Fibroblast of lung (primary cell): Measurements from ENCODE around the gene MB21D2.

ENCODE experiments used
- EZH2 ChIP-seq: IDR thresholded peaks from 2 replicates; pipeline ENCODE4 v1.5.1; 2012; ENCODE audit warnings: low read length, control low read depth, mild to moderate bottlenecking; ENCODE audit errors: missing control alignments
- TF ChIP-seq, protein P1 (sequence below), 2 donors: IDR thresholded peaks in 1 of 2; conservative IDR thresholded peaks in 1 of 2; 1 replicate in 1 of 2; 2 replicates in 1 of 2; pipeline ENCODE4 v1.5.1; 2011 to 2012; ENCODE audit warnings: low read length in 2 of 2, control low read depth in 1 of 2, inconsistent platforms in 1 of 2, low read depth in 1 of 2, mild to moderate bottlenecking in 1 of 2

DNA sequence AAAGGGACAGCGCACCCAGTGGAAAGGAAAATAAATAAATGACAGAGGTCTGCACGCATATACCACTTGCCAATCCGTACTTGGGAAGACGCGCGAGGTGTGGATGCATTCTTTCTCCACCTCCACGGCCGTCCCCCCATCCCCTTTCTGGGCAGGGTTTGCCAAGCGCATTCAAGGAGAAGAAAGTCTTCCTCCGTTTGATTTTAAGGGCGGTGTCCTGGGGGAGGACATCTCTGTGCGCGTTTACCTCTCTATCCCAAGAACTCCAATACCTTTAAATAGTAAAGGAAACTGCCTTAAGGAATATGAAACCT is 576 bp upstream of the MB21D2 start:
- TF ChIP-seq, protein P1, sequence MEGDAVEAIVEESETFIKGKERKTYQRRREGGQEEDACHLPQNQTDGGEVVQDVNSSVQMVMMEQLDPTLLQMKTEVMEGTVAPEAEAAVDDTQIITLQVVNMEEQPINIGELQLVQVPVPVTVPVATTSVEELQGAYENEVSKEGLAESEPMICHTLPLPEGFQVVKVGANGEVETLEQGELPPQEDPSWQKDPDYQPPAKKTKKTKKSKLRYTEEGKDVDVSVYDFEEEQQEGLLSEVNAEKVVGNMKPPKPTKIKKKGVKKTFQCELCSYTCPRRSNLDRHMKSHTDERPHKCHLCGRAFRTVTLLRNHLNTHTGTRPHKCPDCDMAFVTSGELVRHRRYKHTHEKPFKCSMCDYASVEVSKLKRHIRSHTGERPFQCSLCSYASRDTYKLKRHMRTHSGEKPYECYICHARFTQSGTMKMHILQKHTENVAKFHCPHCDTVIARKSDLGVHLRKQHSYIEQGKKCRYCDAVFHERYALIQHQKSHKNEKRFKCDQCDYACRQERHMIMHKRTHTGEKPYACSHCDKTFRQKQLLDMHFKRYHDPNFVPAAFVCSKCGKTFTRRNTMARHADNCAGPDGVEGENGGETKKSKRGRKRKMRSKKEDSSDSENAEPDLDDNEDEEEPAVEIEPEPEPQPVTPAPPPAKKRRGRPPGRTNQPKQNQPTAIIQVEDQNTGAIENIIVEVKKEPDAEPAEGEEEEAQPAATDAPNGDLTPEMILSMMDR (conservative IDR thresholded peaks at IDR 0.05 in 1 of 2, IDR thresholded peaks at IDR 0.05 in 1 of 2; ENCODE audit: low read depth in 1 of 2, low read length in 2 of 2): peak in 1 of 2 donors; percentile 10
- TF ChIP-seq EZH2: no peak
